Ovary (tissue), 3 donors: ENCODE results near the gene CYP19A1.

Experiments
- POLR2A ChIP-seq: fragments of 450-650 bp; IDR thresholded peaks from one replicate; pipeline ENCODE4 v1.6.1; 2017; ENCODE audit warnings: antibody characterized with exemption, mild to moderate bottlenecking, moderate library complexity
- TF ChIP-seq, protein P1 (sequence below), 3 donors: fragments of 450-650 bp in 2 of 3; fragments of 200-600 bp in 1 of 3; IDR thresholded peaks; one replicate each; pipeline versions ENCODE4 v1.5.1 to v1.8.0; 2016 to 2022; ENCODE audit warnings: antibody characterized with exemption in 3 of 3, mild to moderate bottlenecking in 1 of 3
- donor health status: DM: no; HTN: no; CAD: no.

DNA sequence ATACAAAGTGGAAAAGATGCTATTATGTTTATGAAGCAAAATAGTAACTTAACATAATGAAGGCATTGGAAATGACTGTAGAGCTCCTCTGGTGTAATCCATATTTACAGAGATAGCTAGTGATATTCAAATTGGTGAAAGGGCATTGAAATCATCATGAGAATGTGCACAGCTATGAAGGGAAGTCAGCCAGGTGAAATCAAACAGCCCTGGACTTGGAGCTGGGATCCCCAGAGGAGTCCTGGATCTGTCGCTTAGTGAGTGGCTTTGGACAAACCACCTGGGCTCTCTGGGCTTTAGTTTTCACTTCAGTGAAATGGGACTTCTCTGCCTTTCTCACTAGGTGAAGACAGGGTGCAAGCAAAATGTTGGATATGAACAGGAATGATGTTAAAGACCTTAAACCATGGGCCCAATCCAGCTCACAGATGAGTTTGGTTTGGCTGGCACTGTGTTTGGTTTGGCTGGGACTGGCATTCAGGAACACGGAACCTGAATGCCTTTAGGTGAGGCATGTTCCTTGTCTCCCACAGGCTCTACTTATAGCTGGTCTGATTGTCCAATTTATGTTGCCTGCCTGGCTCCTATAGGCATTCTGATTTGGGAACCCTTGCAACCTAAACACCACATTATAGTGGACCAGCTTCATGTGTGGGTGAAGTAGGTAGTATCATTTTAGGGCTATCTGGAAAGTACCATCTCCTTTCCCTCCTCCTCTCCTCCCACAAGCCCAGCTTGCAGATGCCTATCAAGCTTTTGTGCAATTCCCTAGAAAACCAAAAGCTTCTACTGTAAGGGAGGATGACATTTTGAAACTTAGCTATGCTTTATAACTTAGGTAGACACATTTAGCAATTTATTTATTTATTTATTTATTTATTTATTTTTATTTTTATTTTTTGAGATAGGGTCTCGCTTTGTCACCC is 133.1 kb downstream of the CYP19A1 start:
- no peak for TF ChIP-seq POLR2A
- TF ChIP-seq, protein P1, sequence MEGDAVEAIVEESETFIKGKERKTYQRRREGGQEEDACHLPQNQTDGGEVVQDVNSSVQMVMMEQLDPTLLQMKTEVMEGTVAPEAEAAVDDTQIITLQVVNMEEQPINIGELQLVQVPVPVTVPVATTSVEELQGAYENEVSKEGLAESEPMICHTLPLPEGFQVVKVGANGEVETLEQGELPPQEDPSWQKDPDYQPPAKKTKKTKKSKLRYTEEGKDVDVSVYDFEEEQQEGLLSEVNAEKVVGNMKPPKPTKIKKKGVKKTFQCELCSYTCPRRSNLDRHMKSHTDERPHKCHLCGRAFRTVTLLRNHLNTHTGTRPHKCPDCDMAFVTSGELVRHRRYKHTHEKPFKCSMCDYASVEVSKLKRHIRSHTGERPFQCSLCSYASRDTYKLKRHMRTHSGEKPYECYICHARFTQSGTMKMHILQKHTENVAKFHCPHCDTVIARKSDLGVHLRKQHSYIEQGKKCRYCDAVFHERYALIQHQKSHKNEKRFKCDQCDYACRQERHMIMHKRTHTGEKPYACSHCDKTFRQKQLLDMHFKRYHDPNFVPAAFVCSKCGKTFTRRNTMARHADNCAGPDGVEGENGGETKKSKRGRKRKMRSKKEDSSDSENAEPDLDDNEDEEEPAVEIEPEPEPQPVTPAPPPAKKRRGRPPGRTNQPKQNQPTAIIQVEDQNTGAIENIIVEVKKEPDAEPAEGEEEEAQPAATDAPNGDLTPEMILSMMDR (IDR thresholded peaks at IDR 0.05): no peak
